ENCODE data around the gene PTPRN2.
"Not testable (repeated sequence)": the region's sequence is repeated elsewhere in the genome, so short reads cannot be mapped to it uniquely, and the experiment has no call there.

PTPRN2 gene

DNA sequence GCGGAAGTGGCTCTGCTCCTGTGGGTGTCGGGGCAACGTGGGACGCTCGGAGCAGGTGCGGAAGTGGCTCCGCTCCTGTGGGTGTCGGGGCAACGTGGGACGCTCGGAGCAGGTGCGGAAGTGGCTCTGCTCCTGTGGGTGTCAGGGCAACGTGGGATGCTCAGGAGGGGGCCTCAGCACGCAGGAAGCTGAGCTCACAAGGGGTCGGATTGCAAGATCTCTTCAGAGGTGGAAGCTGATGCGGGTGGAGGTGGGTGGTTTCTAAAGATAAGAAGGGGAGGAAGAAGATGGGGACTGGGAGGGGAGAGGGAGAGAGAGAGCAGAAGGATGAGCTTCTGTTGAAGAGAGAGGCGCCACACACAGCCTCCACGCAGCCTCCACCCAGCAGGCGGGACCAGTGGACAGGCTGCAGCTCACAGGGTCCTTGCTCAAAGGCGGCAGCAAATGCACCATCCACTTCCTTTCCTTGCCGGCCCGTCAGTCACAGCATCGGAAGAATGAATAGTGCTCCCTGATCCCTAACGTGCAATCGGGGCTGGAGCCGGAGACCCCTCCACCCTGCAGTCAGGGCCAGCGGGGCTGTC, 78.7 kb downstream of the PTPRN2 start:
- DNase-seq, result no peak

- not testable (repeated sequence) for DNase-seq
Measured at GRCh38 chr7:158508321-158508720, 79.3 kb downstream of the PTPRN2 start.

DNA sequence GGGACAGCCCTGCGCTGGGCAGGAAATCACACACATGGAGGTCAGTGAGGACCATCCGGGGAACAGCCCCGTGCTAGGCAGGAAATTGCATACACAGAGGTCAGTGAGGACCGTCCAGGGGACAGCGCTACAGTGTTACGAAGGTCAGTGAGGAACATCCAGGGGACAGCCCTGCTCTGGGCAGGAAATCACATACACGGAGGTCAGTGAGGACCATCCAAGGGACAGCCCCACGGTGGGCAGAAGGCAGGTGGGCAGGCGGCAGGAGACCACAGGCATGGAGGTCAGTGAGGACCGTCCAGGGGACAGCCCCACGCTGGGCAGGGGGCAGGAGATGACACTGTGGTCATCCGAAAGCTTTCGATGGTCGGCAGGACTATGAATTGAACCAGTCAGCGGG, 79.7 kb downstream of the PTPRN2 start:
- DNase-seq, result no peak

DNA sequence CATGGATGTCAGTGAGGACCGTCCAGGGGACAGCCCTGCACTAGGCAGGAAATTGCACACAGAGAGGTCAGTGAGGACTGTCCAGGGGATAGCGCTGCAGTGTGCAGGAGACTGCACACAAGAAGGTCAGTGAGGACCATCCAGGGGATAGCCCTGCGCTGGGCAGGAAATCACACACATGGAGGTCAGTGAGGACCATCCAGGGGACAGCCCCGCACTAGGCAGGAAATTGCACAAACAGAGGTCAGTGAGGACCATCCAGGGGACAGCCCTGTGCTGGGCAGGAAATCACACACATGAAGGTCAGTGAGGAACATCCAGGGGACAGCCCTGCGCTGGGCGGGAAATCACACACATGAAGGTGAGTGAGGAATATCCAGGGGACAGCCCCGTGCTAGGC, 80.4 kb downstream of the PTPRN2 start:
- not testable (repeated sequence) for DNase-seq

GRCh38 chr7:158506626-158507025, 81.0 kb downstream of the PTPRN2 start:
- no peak for DNase-seq

DNA sequence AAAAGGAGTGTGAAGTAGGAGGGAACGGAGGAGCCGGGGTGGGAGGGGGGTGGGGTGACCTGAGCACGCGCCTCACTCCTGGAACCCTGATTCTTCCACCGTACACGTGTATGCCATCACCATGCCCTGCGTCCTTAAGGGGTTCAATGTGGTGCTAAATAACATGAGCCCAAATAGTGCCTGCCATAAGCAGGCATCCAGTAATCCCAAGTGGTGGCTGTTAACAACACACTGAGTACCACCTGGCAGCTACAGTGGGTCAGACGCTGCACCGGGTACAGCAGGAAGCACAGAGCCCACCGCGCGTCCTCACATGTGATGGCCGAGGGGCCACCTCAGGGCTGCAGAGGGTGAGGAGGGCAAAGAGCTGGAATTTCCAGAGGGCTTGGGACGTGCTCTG, 81.9 kb downstream of the PTPRN2 start:
- DNase-seq, result no peak

DNA sequence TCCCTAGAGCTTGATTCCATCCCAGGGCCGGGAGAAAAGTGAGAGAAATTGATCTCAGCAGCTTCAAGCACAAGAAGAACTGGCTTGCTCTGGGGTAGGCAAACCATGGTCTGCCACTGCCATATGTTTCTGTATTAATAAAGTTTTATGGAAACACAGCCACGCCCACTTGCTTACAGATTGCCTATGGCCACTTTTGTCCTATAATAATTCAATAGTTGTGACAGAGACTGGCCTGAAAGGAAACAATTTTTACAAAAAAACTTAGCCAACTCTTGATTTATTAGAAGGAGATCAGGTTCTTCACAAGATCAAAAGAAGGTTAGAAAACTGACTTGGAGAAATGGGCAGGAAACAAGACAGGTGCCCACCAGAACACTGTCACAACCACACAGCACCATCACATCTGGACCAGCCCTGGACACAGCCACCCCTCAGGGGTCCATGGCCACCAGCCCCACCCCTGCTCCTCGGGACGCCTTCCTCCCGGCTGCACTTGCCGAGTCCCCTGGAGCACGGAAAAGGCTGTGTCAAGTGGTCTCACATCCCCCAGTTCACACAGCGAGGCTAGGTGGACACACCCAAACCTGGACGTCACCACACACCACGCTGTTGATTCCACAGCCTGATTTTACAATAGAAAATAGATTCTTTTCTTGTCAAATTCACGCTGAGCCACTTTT, 85.4 kb downstream of the PTPRN2 start:
- no peak for DNase-seq

- DNase-seq, result no peak
Measured at GRCh38 chr7:158501393-158502067, 86.1 kb downstream of the PTPRN2 start.

DNA sequence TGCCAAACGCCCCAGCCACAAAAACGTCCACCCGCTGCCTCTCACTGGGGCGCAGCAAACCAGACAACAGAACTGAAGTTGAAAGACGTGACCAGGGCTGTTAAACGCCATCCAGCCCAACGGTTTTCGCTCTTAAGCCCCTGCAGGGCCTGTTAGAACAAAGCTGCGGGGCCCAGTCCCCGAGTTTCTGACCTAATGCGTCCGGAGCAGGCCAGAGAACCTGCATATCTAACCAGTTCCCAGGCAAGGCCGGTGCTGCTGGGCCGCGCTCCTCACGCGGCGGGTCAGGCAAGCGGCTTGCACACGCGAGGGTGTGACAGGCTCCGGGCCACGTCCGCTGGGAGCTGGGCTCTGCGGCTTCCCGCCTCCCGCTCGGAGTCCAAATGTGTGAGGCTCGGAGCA, 87.0 kb downstream of the PTPRN2 start:
- no peak for DNase-seq

GRCh38 chr7:158499082-158499455, 88.6 kb downstream of the PTPRN2 start:
- DNase-seq, result no peak

GRCh38 chr7:158498443-158499081, 89.1 kb downstream of the PTPRN2 start:
- DNase-seq, result no peak

DNA sequence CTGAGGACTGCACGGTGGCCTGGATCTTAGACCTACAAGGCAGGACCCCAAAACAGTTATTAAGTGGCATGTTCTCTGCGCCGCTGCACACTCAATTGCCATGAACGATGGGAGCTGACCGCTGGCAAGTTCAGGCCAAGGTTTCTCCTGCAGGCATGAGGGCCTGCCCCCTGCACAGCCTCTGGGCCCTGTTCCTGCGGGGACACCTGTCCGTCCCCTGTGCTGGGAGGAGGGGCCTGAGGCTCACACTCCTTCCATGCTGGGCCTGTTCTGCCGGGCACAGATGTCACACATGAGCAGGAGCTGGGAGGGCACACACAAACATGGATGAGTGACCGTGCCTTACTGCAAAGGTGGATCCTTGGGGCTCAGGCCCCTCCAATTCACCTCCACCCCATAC, 90.0 kb downstream of the PTPRN2 start:
- no peak for DNase-seq

DNA sequence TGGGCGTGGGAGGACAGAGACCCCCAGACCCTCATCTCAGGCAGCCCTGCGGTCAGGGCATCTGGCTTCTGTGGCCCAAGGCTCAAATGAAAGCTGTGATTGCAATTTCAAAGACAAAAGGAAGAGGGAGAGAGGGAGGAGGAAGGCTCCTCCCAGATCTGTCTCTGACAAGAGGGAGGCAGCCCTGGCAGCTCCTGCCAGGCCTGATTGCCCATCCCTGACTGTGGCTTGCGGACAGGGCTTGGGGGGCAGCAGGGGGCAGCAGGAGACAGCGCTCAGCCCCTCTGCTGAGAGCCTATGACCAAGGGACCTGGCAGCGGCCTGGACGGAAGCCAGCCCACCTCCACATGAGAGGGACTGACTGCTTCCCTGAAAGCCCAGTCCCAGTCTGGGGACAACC, 91.8 kb downstream of the PTPRN2 start:
- DNase-seq, result peak; percentile 36

- DNase-seq, result no peak
Measured at GRCh38 chr7:158495216-158495615, 92.4 kb downstream of the PTPRN2 start.

- no peak for DNase-seq
Measured at GRCh38 chr7:158494643-158495042, 93.0 kb downstream of the PTPRN2 start.

- DNase-seq, result no peak
Measured at GRCh38 chr7:158494162-158494586, 93.4 kb downstream of the PTPRN2 start.

- DNase-seq, result no peak
Measured at GRCh38 chr7:158492367-158492764, 95.3 kb downstream of the PTPRN2 start.

- no peak for DNase-seq
Measured at GRCh38 chr7:158491094-158491493, 96.5 kb downstream of the PTPRN2 start.

DNA sequence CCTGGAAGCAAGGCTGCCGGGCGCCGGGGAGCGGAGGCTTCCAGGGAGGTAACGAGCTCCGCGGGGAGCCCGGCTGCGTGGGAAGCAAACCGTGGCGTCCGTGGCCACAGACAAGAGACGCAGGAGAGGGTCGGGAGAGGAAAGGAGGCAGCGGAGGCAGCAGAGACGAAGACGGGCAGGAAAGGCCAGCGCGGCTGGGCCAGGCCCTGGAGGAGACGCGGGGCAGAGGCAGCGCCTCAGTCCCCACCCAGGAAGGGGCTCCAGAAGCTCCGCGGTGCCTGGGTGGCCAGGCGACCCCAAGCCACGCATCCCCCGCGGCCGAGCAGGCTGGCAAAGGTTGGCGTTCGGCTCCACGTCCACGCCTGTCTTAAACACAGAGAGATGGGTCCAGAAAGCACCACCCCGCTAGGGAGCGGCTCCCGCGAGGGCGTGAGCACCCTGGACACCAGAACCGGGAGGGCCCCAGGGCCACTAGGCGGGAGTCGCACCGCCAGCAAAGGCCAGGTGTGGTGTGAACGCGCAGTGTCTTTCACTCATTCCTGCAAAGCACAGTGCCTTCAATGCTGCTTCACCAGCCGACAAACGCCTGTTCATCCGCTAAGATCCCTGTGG, 97.3 kb downstream of the PTPRN2 start:
- DNase-seq, result no peak

DNA sequence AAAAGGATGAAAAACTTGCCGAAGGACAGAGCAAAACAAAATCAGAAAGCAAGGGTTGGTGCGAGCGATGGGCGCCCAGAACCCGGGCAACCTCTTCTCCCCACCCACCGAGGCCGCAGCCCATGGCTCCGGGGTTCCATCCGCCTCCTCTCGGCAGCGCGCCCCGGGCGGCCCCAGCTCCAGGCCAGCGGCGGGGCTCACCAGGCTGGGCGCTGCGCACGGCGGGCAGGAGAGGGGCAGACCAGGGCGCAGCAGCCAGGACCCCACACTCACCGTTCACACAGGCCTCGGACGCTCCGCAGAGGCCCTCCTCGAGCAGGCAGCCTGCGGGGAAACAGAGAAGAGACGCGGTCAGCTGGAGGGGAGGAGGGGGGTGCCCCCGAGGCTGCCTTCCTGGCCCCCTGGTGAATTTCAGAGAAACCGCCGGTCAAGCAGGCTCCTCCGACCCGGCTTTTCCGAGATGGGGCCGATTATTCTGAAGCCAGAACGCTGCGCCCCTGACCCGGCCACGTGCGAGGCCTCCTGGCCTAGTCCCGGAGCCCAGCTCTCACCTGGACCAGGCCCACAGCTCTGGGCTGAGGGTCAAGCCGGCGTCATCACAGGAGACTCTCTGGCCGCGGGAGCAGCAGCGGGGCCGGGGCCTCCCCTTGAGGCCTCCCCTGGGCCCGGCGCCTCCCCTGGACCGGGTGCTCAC, 98.0 kb downstream of the PTPRN2 start:
- DNase-seq, result no peak

GRCh38 chr7:158488181-158488971, 99.2 kb downstream of the PTPRN2 start:
- DNase-seq, result no peak

DNA sequence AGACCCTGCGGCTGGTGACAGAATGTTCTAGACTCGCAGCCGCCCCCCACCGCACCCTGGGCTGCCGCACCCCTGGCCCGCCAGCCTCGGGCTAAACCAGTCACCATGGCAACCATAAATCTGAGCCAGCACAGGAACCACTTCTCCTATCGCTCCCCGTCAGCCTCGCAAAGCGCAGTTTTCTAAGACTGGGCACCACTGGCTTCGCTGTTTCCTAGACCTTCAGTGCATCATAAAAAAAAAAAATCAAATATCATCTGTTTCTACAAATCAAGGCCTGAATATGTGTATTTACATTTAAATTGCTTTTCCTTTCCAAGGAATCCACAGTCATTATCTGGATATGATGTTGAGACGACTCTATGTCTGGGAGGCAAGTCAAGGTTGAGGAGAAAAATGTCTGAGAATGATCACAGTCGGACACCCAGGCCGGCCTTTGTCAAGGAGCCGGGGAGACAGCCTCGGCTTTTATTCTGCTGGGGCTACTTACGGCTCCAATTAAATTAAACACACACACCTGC, 99.9 kb downstream of the PTPRN2 start:
- DNase-seq, result no peak
